GM21737 (cell line): ENCODE measurements around the gene BCAS3.
"Not testable (repeated sequence)": the region's sequence is repeated elsewhere in the genome, so short reads cannot be mapped to it uniquely, and the experiment has no call there.

ENCODE experiments used
- ATAC-seq: cut with Tn5 transposase; IDR thresholded peaks from one replicate; pipeline ENCODE4 v1.9.1; 2021; ENCODE audit warnings: mild to moderate bottlenecking, moderate library complexity; ENCODE audit not compliant: unreplicated experiment

BCAS3 gene

DNA sequence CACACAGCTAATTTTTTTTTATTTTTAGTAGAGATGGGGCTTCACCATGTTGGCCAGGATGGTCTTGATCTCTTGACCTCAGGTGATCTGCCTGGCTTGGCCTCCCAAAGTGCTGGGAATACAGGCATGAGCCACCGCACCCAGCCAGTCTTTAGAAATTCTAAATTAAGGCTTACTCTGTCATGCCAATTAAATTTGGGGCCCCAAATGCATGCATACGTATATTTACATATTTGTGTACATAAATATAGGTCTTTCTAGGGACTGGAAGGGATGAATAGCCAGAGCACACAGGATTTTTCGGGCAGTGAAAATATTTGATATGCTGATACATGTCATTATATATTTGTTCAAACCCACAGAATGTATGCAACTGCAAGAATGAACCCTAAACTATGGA lies 105.1 kb downstream of the BCAS3 start:
- ATAC-seq = no peak

DNA sequence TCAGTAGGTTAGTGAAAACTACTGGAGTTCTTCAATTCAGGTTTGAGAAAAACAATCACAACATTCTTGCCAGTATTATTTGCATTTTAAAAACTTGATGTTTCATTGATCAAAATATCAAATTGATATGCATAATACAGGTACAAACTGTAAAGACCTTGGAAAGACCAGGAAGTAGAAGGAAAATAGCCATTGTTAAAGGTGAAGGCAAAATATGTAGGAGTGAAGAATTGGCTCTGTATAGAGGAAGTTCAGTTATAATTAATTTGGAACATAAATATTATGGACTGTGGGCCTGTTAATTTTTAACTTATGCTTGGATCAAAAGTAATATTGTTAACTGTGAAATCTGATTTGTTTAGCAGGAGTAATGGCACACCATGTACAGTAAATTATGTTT lies 112.6 kb downstream of the BCAS3 start:
- no peak for ATAC-seq

DNA sequence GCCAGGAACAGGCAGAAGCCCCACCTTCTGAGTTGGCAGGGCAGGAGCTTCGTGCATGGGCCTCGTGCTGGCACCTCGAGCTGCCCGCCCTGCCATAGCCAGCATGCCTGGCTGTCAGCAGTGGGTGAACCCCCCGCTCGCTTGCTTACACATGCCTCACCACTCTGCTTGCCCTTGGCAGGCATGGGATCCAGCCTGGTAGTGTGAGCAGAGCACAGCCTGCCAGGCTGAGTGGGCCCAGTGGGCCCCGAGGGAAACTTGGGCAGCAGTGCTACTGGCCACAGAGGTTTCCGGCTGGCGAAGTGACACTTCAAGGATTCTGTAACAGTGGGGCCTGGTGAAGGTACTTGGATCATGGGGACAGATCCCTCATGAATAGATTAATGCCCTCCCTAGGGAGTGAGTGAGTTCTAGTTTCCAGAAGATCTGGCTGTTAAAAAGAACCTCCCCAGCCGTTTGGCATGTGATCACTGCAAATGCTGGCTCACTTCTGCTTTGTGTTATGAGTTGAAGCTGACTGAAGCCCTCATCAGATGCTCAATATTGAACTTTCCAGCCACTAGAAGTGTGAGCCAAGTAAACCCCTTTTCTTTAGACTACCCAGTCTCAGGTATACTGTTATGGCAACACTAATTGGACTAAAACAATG lies 114.7 kb downstream of the BCAS3 start:
- no peak for ATAC-seq

DNA sequence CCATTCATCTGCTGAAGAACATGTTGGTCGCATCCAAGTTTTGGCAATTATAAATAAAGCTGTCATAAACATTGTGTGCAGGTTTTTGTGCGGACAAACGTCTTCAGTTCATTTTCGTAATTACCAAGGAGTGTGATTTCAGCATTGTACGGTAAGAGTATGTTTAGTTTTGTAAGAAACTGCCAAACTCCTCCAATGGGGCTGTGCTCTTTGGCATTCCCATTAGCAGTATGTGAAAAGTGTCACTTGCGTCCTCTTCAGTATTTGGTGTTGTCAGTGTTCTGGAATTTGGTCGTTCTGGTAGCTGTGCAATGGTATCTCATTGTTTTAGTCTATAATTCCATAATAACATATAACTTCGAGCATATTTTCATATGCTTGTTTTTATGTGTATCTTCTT lies 120.9 kb downstream of the BCAS3 start:
- no peak for ATAC-seq

DNA sequence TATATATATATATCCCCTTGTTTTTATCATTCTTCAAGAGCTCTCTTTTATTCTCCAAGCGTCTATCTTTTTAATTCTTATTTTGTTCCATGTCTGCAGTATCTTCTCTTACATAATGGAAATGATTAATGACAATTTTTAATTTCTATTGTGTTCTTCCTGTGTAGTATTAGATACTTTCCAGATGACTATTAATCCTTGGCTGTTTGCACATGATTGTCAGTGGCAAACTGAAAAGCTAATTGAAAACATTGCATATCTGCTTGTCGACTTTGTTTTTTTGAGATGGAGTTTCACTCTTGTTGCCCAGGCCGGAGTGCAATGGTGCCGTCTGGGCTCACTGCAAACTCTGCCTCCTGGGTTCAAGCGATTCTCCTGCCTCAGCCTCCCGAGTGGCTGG lies 124.7 kb downstream of the BCAS3 start:
- ATAC-seq = no peak

DNA sequence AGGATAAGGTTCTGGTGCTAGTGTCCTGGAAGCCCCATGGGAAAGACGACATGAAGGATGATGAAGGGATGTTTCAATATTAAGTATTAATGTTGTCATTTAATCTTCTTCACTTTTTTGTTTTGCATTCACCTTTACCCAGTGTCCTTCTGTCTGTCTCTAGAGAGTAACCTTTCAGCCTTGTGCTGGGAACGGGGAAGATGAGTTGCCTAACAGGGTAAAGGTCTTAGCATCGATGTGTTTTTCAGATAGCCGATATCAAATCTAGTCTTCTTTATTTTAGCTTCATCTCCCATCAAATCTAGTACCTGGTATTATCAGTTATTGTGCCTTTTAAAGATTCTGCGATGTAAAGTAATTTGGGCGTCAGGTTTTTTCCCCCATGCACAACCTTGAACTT lies 125.4 kb downstream of the BCAS3 start:
- ATAC-seq = no peak

DNA sequence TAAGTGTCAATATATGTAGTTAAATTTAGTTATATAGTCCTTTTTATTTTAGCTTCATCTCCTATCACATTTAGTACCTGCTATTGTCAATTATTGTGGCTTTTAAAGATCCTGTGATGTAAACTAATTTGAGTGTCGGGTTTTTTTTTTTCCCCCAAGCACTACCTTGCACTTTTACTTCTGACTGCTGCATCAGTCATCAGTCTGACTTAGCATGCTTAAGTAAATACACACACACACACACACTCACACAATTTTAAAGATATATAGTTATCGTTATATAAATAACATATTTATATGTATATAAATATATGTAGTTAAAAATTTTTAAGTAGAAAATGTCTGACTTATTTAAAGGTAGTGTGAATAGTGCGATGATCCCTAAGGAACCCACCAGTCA lies 127.2 kb downstream of the BCAS3 start:
- ATAC-seq = no peak

DNA sequence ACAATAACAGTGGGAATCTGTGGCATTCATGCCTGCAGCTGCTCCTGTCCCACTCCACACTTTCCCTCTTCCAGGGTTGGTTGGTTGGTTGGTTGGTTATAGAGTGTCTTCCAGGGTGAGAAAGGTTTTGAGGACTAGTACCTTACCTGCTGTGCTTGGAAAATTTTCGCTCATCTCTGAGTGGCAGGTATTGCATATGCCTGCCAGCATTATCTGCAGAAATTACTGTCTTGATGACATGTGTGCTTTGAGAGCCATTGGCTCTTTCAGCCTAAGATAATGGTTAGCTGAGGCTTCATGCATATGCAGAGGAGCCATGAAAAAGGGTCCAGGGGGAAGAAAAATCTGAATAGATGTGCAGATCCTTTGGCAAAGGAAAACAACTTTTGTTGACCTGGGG lies 131.8 kb downstream of the BCAS3 start:
- no peak for ATAC-seq

DNA sequence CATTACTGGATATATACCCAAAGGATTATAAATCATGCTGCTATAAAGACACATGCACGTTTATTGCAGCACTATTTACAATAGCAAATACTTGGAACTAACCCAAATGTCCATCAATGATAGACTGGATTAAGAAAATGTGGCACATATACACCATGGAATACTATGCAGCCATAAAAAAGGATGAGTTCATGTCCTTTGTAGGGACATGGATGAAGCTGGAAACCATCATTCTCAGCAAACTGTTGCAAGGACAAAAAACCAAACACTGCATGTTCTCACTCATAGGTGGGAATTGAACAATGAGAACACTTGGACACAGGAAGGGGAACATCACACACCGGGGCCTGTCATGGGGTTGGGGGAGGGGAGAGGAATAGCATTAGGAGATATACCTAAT lies 137.3 kb downstream of the BCAS3 start:
- not testable (repeated sequence) for ATAC-seq

DNA sequence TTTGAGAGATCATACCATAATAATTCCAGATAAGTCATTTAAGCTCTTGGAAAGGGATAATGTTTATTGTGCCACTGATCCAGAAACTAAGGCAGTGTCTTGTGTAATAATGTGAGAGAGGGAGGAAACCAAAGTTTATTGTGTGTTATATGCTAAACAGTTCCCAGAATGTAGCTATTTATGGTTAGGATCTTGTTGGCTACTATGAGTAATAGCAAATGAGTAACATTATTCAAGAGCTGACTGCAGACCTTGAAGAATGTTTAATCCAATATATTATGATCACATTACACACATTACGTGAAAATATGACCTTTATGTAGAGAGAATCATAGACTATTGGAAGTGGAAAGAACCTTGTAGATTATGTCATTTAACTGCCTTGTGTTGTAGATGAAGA lies 139.5 kb downstream of the BCAS3 start:
- no peak for ATAC-seq

DNA sequence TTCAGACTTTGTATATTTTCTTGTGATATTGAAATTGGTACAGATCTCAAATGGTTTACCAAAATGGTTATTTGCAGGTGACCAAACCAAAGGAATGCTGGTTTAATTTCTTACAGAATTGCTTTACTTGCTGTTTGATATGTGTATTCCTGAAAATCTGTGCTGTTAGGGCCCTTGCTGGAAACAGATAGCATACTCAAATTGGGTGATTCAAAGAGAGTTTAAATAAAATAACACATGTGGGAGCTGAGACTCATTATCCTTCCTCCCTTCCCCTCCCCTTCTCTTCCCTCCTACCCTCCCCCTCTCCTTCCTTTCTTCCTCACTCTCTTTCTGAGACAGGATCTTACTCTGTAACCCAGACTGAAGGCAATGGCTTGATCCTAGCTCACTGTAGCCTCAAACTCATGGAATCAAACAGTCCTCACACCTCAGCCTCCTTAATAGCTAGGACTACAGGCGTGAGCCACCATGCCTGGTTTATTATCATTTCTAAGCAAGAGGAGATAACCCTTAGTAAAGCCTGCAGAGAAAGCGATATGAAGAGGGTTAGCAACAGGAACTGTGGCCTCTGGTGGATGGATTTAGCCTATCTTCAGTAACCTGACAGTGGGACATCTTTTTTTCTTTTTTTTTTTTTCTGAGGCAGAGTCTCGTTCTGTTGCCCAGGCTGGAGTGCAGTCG lies 141.9 kb downstream of the BCAS3 start:
- ATAC-seq = no peak

DNA sequence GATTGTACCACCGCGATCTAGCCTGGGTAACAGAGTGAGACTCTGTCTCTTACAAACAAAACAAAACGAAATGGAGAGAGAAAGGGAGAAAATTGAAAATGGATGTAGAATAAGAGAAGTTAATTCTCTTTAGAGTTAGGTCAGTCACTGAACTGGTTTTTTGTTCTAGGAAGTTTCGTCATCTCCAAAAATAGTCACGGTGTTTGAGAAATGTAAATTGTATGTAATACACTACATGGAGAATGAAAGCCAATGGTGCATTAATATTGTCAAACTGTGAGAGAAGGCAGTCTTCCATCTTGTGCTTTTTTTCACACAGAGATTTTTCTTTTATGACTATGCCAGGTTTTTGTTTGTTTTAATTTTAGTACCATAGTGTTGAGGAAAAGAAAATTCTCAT lies 145.9 kb downstream of the BCAS3 start:
- ATAC-seq = no peak

DNA sequence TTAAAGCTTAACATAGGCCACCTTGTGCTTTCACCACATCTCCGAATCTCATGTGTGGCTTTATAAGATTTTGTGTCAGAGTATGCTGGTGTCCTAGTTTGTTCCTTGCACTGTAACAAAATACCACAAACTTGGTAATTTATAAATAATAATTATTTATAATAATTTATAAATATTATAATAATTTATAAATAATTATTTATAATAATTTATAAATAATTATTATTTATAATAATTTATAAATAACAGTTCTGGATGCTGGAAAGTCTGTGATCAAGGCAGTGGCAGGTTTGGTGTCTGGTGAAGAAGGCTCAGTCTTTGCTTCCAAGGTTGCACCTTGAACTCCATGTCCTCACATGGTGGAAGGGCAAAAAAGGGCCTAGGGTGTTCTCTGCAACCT lies 147.7 kb downstream of the BCAS3 start:
- no peak for ATAC-seq

DNA sequence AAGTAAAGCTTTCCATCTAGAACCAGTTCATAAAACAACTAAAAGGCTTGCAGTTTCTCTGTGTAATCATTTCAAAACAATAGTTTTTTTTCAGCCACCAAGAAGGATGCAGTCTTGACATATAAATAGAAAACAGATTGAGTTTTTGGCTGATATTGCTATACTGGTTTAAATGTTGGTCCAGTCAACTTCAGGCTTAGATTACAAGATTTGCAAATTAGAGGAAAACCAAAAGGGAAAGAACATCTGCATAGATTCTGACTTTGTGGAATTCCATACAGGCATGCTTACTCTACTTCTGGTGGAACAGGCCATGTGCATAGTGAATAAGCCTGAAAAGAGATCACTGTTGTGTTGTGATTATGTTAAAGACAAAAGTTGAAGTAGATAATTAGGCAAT lies 150.3 kb downstream of the BCAS3 start:
- ATAC-seq = no peak

DNA sequence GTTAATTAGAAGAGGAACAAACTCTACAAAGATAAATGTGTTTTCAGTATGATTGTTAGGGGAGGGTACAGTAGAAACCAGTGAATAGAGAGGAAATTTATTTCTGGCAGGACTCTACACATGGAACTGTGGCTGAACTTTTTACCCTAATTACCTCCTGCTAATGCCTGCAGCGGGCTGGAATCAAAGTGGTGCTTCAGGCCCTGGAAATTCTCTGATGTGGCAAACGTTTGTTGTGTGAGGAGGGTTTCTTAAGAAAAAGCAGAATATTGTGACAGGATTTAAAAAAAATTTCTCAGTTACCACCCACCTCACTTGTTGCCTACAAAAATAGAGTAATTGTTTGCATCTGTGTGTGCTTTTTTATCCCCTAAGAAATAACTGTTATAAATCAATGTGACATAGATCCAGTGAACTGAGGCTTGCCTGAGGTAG lies 154.5 kb downstream of the BCAS3 start:
- no peak for ATAC-seq

DNA sequence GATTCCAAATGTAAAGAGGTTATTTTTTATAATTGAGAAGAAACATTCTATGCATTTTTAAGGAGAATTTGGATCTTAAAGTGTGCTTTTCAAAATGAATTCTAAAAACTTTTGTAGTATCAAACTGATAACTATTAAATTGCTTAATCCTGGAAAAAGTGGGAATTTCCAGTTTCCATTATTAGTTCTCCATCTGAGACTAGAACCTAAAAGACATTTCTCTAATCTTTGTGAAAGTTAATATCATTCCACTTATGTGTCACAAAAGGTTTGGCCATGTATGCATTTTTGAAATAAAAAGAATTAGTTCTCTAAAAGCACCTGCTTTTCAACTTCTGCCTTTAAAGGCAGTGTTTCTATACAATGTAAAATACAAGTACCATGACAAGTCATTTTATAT lies 155.0 kb downstream of the BCAS3 start:
- ATAC-seq = no peak

DNA sequence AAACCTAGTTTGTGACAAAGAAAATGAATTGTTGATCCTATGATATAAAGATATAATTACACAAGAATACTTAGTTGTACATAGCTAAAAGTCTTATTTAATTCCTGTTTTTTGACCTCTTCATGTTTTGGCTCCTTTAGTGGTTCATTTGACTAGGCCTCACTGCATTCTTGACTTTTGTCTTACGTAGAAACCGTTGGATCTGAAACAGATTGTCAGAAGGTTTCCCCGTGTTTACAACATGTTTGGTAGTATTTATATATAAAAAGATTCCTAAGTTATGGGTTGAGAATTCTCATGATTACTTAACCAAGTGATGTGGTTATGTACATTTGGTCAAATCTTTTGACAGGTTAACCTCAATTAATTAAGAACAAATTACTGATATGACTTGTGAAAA lies 162.8 kb downstream of the BCAS3 start:
- no peak for ATAC-seq

DNA sequence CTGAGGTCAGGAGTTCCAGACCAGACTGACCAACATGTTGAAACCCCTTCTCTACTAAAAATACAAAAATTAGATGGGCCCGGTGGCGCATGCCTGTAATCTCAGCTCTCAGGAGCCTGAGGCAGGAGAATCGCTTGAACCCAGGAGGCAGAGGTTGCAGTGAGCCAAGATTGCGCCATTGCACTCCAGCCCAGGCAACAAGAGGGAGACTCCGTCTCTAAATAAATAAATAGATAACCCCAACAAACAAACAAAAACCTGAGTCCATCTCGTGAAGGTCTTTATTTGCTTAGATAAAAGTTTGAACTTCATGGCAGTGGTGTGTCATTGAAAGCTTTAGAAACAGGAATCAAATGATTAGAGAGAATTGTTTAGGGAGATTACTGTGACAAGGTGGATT lies 167.4 kb downstream of the BCAS3 start:
- ATAC-seq = no peak

DNA sequence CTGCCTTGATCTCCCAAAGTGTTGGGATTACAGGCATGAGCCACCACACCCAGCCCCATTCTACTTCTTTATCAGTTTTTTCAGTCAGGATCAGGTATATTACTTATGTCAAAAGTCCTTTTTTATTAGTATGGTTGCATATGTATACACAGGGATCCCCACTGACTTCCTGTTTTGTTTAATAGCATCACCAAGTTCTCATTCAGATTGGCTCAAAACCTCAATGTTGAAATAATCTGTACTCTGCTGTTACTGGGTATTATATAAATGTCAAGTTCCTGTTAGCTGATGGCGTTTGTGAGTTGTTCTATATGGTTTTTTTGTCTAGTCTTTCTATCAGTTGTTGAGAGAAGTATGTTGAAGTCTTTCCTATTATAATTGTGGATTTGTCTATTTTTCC lies 168.5 kb downstream of the BCAS3 start:
- no peak for ATAC-seq

DNA sequence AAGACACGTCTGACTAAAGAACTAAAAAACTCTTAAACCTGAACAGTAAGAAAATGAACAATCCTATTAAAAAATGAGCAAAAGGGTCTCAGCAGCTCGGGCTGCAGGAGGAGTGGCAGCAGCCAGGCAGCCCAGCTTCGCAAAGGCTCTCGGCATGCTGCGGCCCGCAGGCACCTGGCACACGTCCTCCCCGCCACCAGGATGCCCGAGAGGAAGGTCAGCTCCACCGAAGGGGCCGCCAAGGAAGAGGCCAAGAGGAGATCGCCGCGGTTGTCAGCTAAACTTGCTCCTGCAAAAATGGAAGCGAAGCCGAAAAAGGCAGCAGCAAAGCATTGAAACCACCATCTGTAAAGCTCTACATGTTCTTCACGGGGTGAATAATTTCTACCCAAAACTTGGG lies 173.5 kb downstream of the BCAS3 start:
- ATAC-seq = no peak

DNA sequence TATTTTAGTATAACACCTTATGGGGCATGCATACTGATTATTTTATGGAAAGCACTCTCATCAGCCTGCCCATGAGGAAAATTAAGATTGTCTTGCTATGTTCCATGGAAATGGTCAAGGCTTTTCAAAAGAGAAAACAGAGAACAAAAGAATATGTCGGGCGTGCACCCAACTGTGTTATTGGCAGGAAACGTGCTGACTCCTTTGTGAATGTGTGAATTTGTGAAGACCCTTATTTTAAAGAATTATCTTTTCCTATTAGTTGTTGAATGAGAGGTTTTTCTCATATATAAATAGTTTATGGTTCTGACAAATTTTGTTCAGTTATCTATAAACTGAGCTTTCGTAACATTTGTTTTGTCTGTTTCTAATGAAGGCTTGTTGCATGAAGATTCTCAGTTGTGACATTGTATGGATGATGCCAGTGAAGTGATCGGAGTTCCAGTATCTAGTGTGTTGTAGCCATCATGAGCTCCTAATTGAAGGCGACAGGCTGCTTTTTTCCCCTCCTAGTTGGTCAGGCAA lies 180.0 kb downstream of the BCAS3 start:
- ATAC-seq = no peak

DNA sequence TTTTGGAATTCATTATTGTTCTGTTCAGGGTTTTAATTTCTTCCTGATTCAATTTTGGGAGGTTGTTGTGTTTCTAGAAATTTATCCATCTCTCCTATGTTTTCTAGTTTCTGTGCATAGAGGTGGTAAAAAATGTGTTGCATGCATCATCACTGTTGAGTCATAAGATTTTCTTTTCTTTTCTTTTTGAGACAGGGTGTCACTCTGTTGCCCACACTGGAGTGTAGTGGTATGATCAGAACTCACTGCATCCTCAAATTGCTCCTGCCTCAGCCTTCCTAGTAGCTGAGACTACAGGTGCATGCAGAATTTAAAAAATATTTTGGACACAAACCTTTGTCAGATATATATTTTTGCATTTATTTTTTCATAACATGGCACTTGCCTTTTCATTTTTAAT lies 184.8 kb downstream of the BCAS3 start:
- ATAC-seq = no peak
